ENCODE results near the gene CBFA2T2.
A peak's percentile ranks its signal among the peaks of the same experiment; 100 is the strongest.

Gene CBFA2T2

GRCh38 chr20:33679758-33680485 is 190.0 kb downstream of the CBFA2T2 start:
- TF ChIP-seq CTCF (conservative IDR thresholded peaks at IDR 0.05) = no peak
- H3K27ac ChIP-seq = no peak overlapping the region

GRCh38 chr20:33680686-33681085 is 190.8 kb downstream of the CBFA2T2 start:
- TF ChIP-seq CTCF (conservative IDR thresholded peaks at IDR 0.05) = no peak
- H3K27ac ChIP-seq = no peak overlapping the region

GRCh38 chr20:33681288-33681687 is 191.4 kb downstream of the CBFA2T2 start:
- no peak overlapping the region for H3K27ac ChIP-seq
- TF ChIP-seq CTCF (conservative IDR thresholded peaks at IDR 0.05) = no peak

GRCh38 chr20:33681728-33682353 is 191.9 kb downstream of the CBFA2T2 start:
- TF ChIP-seq CTCF (conservative IDR thresholded peaks at IDR 0.05) = no peak
- no peak overlapping the region; the same call in 1 of the 2 replicates for H3K27ac ChIP-seq

- TF ChIP-seq CTCF (conservative IDR thresholded peaks at IDR 0.05) = no peak
- H3K27ac ChIP-seq = peak overlapping the region; percentile 92
These were observed 194.8 kb downstream of the CBFA2T2 start for GRCh38 chr20:33684533-33685327.

GRCh38 chr20:33685328-33686099 is 195.6 kb downstream of the CBFA2T2 start:
- H3K27ac ChIP-seq = peak overlapping the region; percentile 92
- no peak for TF ChIP-seq CTCF (conservative IDR thresholded peaks at IDR 0.05)

All from VCaP (cell line).